GM18505 (cell line): ENCODE results near the gene ZNF239.
"Not testable (repeated sequence)": the region's sequence is repeated elsewhere in the genome, so short reads cannot be mapped to it uniquely, and the experiment has no call there.

Experiments
- ATAC-seq: cut with Tn5 transposase; IDR thresholded peaks from one replicate; pipeline ENCODE4 v1.9.1; 2021; ENCODE audit not compliant: unreplicated experiment
- POLR2A ChIP-seq: IDR thresholded peaks from 4 replicates; pipeline ENCODE4 v1.6.1; 2011; ENCODE audit warnings: borderline replicate concordance; ENCODE audit not compliant: insufficient read depth, insufficient read length; ENCODE audit errors: extremely low read depth

Gene ZNF239

GRCh38 chr10:43595739-43596298 lies 21.4 kb upstream of the ZNF239 start:
- peak; percentile 50 for ATAC-seq
- no peak for TF ChIP-seq POLR2A

- ATAC-seq = peak; percentile 94
- no peak for TF ChIP-seq POLR2A
These were observed 20.7 kb upstream of the ZNF239 start for GRCh38 chr10:43594944-43595589.

- no peak for ATAC-seq
- TF ChIP-seq POLR2A = no peak
These were observed 17.0 kb upstream of the ZNF239 start for GRCh38 chr10:43591303-43591904.

GRCh38 chr10:43586730-43587115 lies 12.3 kb upstream of the ZNF239 start:
- ATAC-seq = not testable (repeated sequence)

- no peak for ATAC-seq
- TF ChIP-seq POLR2A = no peak
These were observed 11.7 kb upstream of the ZNF239 start for GRCh38 chr10:43585981-43586729.

- TF ChIP-seq POLR2A = no peak
- no peak for ATAC-seq
These were observed 10.6 kb upstream of the ZNF239 start for GRCh38 chr10:43585046-43585445.

- TF ChIP-seq POLR2A = no peak
- ATAC-seq = no peak
These were observed 9.6 kb upstream of the ZNF239 start for GRCh38 chr10:43584051-43584450.

- ATAC-seq = no peak
- no peak for TF ChIP-seq POLR2A
These were observed 2.2 kb upstream of the ZNF239 start for GRCh38 chr10:43576580-43576979.

GRCh38 chr10:43576062-43576461 lies 1.6 kb upstream of the ZNF239 start:
- TF ChIP-seq POLR2A = no peak
- ATAC-seq = no peak

- no peak for TF ChIP-seq POLR2A
- ATAC-seq = no peak
These were observed 490 bp upstream of the ZNF239 start for GRCh38 chr10:43574906-43575305.

- ATAC-seq = no peak
- TF ChIP-seq POLR2A = no peak
These were observed 991 bp downstream of the ZNF239 start for GRCh38 chr10:43573250-43574000.

GRCh38 chr10:43570971-43571370 lies 3.4 kb downstream of the ZNF239 start:
- no peak for ATAC-seq
- no peak for TF ChIP-seq POLR2A

GRCh38 chr10:43569681-43570080 lies 4.7 kb downstream of the ZNF239 start:
- ATAC-seq = no peak
- no peak for TF ChIP-seq POLR2A
